Esophagus muscularis mucosa (tissue), 3 donors: Measurements from ENCODE around the gene PPARG.

Experiments used
- CTCF ChIP-seq, 3 experiments: fragments of 200-600 bp in 2 of 3; fragments of 450-650 bp in 1 of 3; sonication (generic) in 2 of 3; IDR thresholded peaks; one replicate each; pipeline ENCODE4 v1.5.1; 2017 to 2019; ENCODE audit warnings: antibody characterized with exemption in 3 of 3, mild to moderate bottlenecking in 2 of 3, moderate library complexity in 1 of 3
- POLR2A ChIP-seq: fragments of 450-650 bp; IDR thresholded peaks from one replicate; pipeline ENCODE4 v1.6.1; 2017; ENCODE audit warnings: antibody characterized with exemption, moderate library complexity, mild to moderate bottlenecking, low read depth

GRCh38 chr3:12473511-12473910 is 184.6 kb downstream of the PPARG start:
- TF ChIP-seq POLR2A (no peak), CTCF (IDR thresholded peaks at IDR 0.05) (no peak)
